CD8-positive, alpha-beta memory T cell (primary cell): ENCODE results near the gene ST6GALNAC2. TPM values are rescaled to one million over a fixed set of nuclear protein-coding genes. Genes with fewer than 3 reads are reported as not detected.
"Not testable (repeated sequence)": the region's sequence is repeated elsewhere in the genome, so short reads cannot be mapped to it uniquely, and the experiment has no call there.

ENCODE experiments used
- CTCF ChIA-PET: fragments of 350-600 bp; sonication (Branson Sonifier 250); formaldehyde crosslinking; loops from one replicate; lab custom pipeline; 2021; ENCODE audit warnings: antibody characterized with exemption; lab: Charles Lee
- POLR2A ChIA-PET: fragments of 350-600 bp; sonication (Branson Sonifier 250); formaldehyde crosslinking; loops from one replicate; lab custom pipeline; 2021; ENCODE audit warnings: antibody characterized with exemption; lab: Charles Lee
- DNase-seq, 5 donors: peaks; one replicate each; pipeline versions ENCODE4 v3.0.0 to v3.0.0-alpha.2; 2020 to 2022; ENCODE audit warnings: mixed read lengths in 1 of 5
- H3K27ac ChIP-seq: one replicate; pipeline ENCODE4 v1.7.0; 2013; ENCODE audit warnings: low read depth, mild to moderate bottlenecking, low read length, moderate library complexity
- H3K27me3 ChIP-seq: 2 replicates; pipeline ENCODE4 v1.7.0; 2013; ENCODE audit warnings: low read length, mild to moderate bottlenecking; ENCODE audit not compliant: insufficient read depth, poor library complexity, severe bottlenecking
- H3K36me3 ChIP-seq: 2 replicates; pipeline ENCODE4 v1.7.0; 2013; ENCODE audit warnings: mild to moderate bottlenecking, low read length, moderate library complexity; ENCODE audit not compliant: insufficient read depth
- H3K4me1 ChIP-seq: 2 replicates; pipeline ENCODE4 v1.7.0; 2013; ENCODE audit warnings: mild to moderate bottlenecking, low read length, moderate library complexity; ENCODE audit not compliant: insufficient read depth
- H3K4me3 ChIP-seq: 2 replicates; pipeline ENCODE4 v1.7.0; 2013; ENCODE audit warnings: mild to moderate bottlenecking, low read length
- H3K9me3 ChIP-seq: 2 replicates; pipeline ENCODE4 v1.7.0; 2013; ENCODE audit warnings: mild to moderate bottlenecking, low read length
- H3K27ac Mint-ChIP-seq, 8 donors: one replicate each; pipeline ENCODE4 v1.8.0; 2020 to 2021; ENCODE audit warnings: mixed read lengths in 8 of 8, mild to moderate bottlenecking in 6 of 8, inconsistent platforms in 3 of 8, moderate library complexity in 3 of 8
- H3K27me3 Mint-ChIP-seq, 2 donors: one replicate each; pipeline ENCODE4 v1.8.0; 2020 to 2021; ENCODE audit warnings: mixed read lengths in 2 of 2, mild to moderate bottlenecking in 1 of 2, moderate library complexity in 1 of 2
- H3K36me3 Mint-ChIP-seq, 3 donors: one replicate each; pipeline ENCODE4 v1.8.0; 2020 to 2021; ENCODE audit warnings: mixed read lengths in 3 of 3, inconsistent platforms in 1 of 3, mild to moderate bottlenecking in 1 of 3
- H3K4me1 Mint-ChIP-seq, 3 donors: one replicate each; pipeline ENCODE4 v1.8.0; 2020 to 2021; ENCODE audit warnings: mixed read lengths in 3 of 3, inconsistent platforms in 1 of 3, mild to moderate bottlenecking in 1 of 3
- H3K4me3 Mint-ChIP-seq, 7 donors: one replicate each; pipeline ENCODE4 v1.8.0; 2020 to 2021; ENCODE audit warnings: mixed read lengths in 7 of 7, mild to moderate bottlenecking in 6 of 7, moderate library complexity in 4 of 7, inconsistent platforms in 2 of 7
- H3K9me3 Mint-ChIP-seq, 5 donors: one replicate each; pipeline ENCODE4 v1.8.0; 2020 to 2022; ENCODE audit warnings: mixed read lengths in 5 of 5, mild to moderate bottlenecking in 3 of 5, moderate library complexity in 2 of 5, inconsistent platforms in 1 of 5
- polyA plus RNA-seq: library from polyadenylated mRNA; unstranded; fragments of 300-500 nt; fragmentation: Illumina TruSeq; gene quantifications from one replicate; pipeline ENCODE4 v1.2.3, GENCODE V29; 2021
- total RNA-seq, 2 experiments: library from RNA; stranded (reverse); gene quantifications; one replicate each; pipeline ENCODE4 v1.2.3, GENCODE V29; 2021

The ST6GALNAC2 gene
- total and polyA plus RNA-seq, 3 experiments from 2014 or later = 0.83 to 2.9 (median 1.0) TPM

- Histone ChIP-seq H3K27me3 (no peaks in the 10 kb centered on the region), H3K36me3 (peaks cover 32% of the 10 kb centered on the region), H3K27ac (peak overlapping the region; percentile 75), H3K4me3 (peak overlapping the region; percentile 53), H3K9me3 (no peaks in the 10 kb centered on the region), H3K4me1 (peaks cover 53% of the 10 kb centered on the region)
- H3K4me1 Mint-ChIP-seq = peaks cover 75 to 85% (median 83%) of the 10 kb centered on the region in 3 donors
- CTCF ChIA-PET = interaction anchor here (2.2 to 7.6 kb wide), 2 partner anchors 62 to 120 kb away, joined by 18 to 55 read pairs; no protein-coding TSS in a partner anchor
- DNase-seq = peak in 3 of 5 donors; percentile 11 to 70 (median 61)
- H3K4me3 Mint-ChIP-seq = peak overlapping the region; percentile 78 to 99 (median 98)
- peak overlapping the region; percentile 91 to 100 (median 98) for H3K27ac Mint-ChIP-seq
- POLR2A ChIA-PET = interaction anchor here (0.6 to 1.2 kb wide), 3 partner anchors 8 to 176 kb away, joined by 3 to 7 read pairs (median 5); partner anchors contain the start of gene SRSF2
- no peaks in the 10 kb centered on the region for H3K9me3 Mint-ChIP-seq
- H3K27me3 Mint-ChIP-seq = no peaks in the 10 kb centered on the region
- peaks cover 17 to 78% (median 21%) of the 10 kb centered on the region in 3 donors for H3K36me3 Mint-ChIP-seq
These were observed 24.3 kb downstream of the ST6GALNAC2 start for GRCh38 chr17:76561332-76561731.

- Histone ChIP-seq H3K27ac (peak overlapping the region; percentile 91), H3K27me3 (no peaks in the 10 kb centered on the region), H3K9me3 (no peaks in the 10 kb centered on the region), H3K4me3 (peak overlapping the region; percentile 53), H3K4me1 (peaks cover 53% of the 10 kb centered on the region), H3K36me3 (peaks cover 30% of the 10 kb centered on the region)
- ChIA-PET POLR2A (interaction anchor here (0.6 to 1.2 kb wide), 4 partner anchors 8 to 776 kb away, joined by 3 to 7 read pairs (median 4); partner anchors contain the start of gene SRSF2), CTCF (interaction anchor here (0.8 to 7.6 kb wide), 8 partner anchors 14 to 166 kb away, joined by 3 to 55 read pairs (median 10); partner anchors contain the start of gene ST6GALNAC2)
- Mint-ChIP-seq H3K27ac (peak overlapping the region; percentile 91 to 100 (median 98)), H3K4me1 (peaks cover 71 to 82% (median 81%) of the 10 kb centered on the region in 3 donors), H3K27me3 (no peaks in the 10 kb centered on the region), H3K4me3 (peak overlapping the region; percentile 78 to 99 (median 98)), H3K9me3 (no peaks in the 10 kb centered on the region), H3K36me3 (peaks cover 14 to 74% (median 20%) of the 10 kb centered on the region in 3 donors)
- DNase-seq = peak in 1 of 5 donors; percentile 29
These were observed 24.8 kb downstream of the ST6GALNAC2 start for GRCh38 chr17:76560877-76561221.

GRCh38 chr17:76560036-76560876, 25.4 kb downstream of the ST6GALNAC2 start:
- Mint-ChIP-seq H3K36me3 (peaks cover 8 to 69% (median 14%) of the 10 kb centered on the region in 3 donors), H3K9me3 (no peaks in the 10 kb centered on the region), H3K27ac (peak overlapping the region; percentile 91 to 100 (median 98)), H3K27me3 (no peaks in the 10 kb centered on the region), H3K4me1 (peaks cover 69 to 81% (median 79%) of the 10 kb centered on the region in 3 donors), H3K4me3 (peak overlapping the region; percentile 78 to 99 (median 98))
- no peak overlapping the region for H3K4me3 ChIP-seq
- peaks cover 24% of the 10 kb centered on the region for H3K36me3 ChIP-seq
- no peaks in the 10 kb centered on the region for H3K9me3 ChIP-seq
- H3K4me1 ChIP-seq = peaks cover 53% of the 10 kb centered on the region
- CTCF ChIA-PET = interaction anchor here (0.8 to 7.6 kb wide), 10 partner anchors 13 to 167 kb away, joined by 3 to 55 read pairs (median 6); partner anchors contain the start of gene ST6GALNAC2
- H3K27me3 ChIP-seq = no peaks in the 10 kb centered on the region
- POLR2A ChIA-PET = interaction anchor here (1.2 kb wide), 2 partner anchors 23 to 775 kb away, joined by 3 to 5 read pairs; no protein-coding TSS in a partner anchor
- peak overlapping the region; percentile 91 for H3K27ac ChIP-seq
- no peak for DNase-seq

DNA sequence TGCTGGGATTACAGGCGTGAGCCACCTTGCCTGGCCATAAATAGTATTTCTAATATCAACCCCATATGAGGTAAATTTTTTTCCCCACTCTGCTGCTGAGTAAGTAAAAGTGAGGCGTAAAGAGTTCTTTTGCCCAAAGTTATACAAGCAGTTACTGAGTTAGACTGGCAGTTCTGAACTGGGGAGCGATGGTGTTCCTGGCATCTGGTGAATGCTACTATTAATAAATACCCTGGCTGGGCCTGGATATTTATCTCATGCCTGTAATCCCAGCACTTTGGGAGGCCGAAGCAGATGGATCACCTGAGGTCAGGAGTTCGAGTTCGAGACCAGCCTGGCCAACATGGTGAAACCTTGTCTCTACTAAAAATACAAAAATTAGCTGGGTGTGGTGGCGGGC, 26.2 kb downstream of the ST6GALNAC2 start:
- peak overlapping the region; percentile 91 to 100 (median 99) for H3K27ac Mint-ChIP-seq
- not testable (repeated sequence) for H3K4me3 ChIP-seq

GRCh38 chr17:76558198-76559095, 27.2 kb downstream of the ST6GALNAC2 start:
- CTCF ChIA-PET = interaction anchor here (0.8 to 7.6 kb wide), 16 partner anchors 11 to 158 kb away, joined by 3 to 55 read pairs (median 6); partner anchors contain the start of genes ST6GALNAC2 and UBE2O
- no peaks in the 10 kb centered on the region for H3K27me3 Mint-ChIP-seq
- Histone ChIP-seq H3K9me3 (no peaks in the 10 kb centered on the region), H3K4me1 (peaks cover 53% of the 10 kb centered on the region), H3K27me3 (no peaks in the 10 kb centered on the region), H3K36me3 (peaks cover 16% of the 10 kb centered on the region), H3K4me3 (peak overlapping the region; percentile 76), H3K27ac (peak overlapping the region; percentile 91)
- POLR2A ChIA-PET = interaction anchor here (0.8 to 1.9 kb wide), 6 partner anchors 12 to 113 kb away, joined by 3 to 5 read pairs (median 4); no protein-coding TSS in a partner anchor
- H3K4me1 Mint-ChIP-seq = peaks cover 71 to 79% (median 76%) of the 10 kb centered on the region in 3 donors
- DNase-seq = no peak
- H3K4me3 Mint-ChIP-seq = peak overlapping the region; percentile 97 to 99 (median 99)
- peak overlapping the region; percentile 96 to 100 (median 99) for H3K27ac Mint-ChIP-seq
- no peaks in the 10 kb centered on the region for H3K9me3 Mint-ChIP-seq
- H3K36me3 Mint-ChIP-seq = peaks cover 7 to 59% (median 10%) of the 10 kb centered on the region in 3 donors

More for the DNA sequence above, 26.2 kb downstream of the ST6GALNAC2 start:
- Histone ChIP-seq H3K36me3 (peaks cover 16% of the 10 kb centered on the region), H3K4me1 (peaks cover 53% of the 10 kb centered on the region), H3K27ac (peak overlapping the region; percentile 91)
- H3K4me1 Mint-ChIP-seq = peaks cover 72 to 79% (median 77%) of the 10 kb centered on the region in 3 donors
- H3K9me3 Mint-ChIP-seq, DNase-seq, H3K9me3 ChIP-seq, POLR2A ChIA-PET, H3K27me3 Mint-ChIP-seq, H3K27me3 ChIP-seq: not testable (repeated sequence)
- CTCF ChIA-PET = interaction anchor here (1.1 to 7.6 kb wide), 10 partner anchors 10 to 168 kb away, joined by 3 to 55 read pairs (median 16); partner anchors contain the start of gene ST6GALNAC2
- H3K4me3 Mint-ChIP-seq = peak overlapping the region; percentile 97 to 99 (median 99)
- H3K36me3 Mint-ChIP-seq = peaks cover 7 to 61% (median 11%) of the 10 kb centered on the region in 3 donors

- ChIA-PET POLR2A (interaction anchor here (0.6 to 2.0 kb wide), 8 partner anchors 11 to 114 kb away, joined by 3 to 5 read pairs (median 4); partner anchors contain the start of gene RHBDF2), CTCF (interaction anchor here (0.8 to 7.6 kb wide), 18 partner anchors 11 to 159 kb away, joined by 3 to 55 read pairs (median 4); partner anchors contain the start of genes PRCD and ST6GALNAC2)
- Mint-ChIP-seq H3K27ac (peak overlapping the region; percentile 96 to 100 (median 99)), H3K9me3 (no peaks in the 10 kb centered on the region), H3K4me3 (peak overlapping the region; percentile 97 to 99 (median 99)), H3K4me1 (peaks cover 63 to 71% (median 67%) of the 10 kb centered on the region in 3 donors), H3K36me3 (peaks cover 4 to 50% (median 8%) of the 10 kb centered on the region in 3 donors), H3K27me3 (no peaks in the 10 kb centered on the region)
- DNase-seq = peak; percentile 85 to 96 (median 93)
- Histone ChIP-seq H3K4me1 (peaks cover 49% of the 10 kb centered on the region), H3K27ac (peak overlapping the region; percentile 91), H3K27me3 (no peaks in the 10 kb centered on the region), H3K4me3 (peak overlapping the region; percentile 76), H3K9me3 (no peaks in the 10 kb centered on the region), H3K36me3 (peaks cover 11% of the 10 kb centered on the region)
These were observed 28.1 kb downstream of the ST6GALNAC2 start for GRCh38 chr17:76557368-76558197.
